GM12864 (cell line): ENCODE measurements around the gene RAPGEF2.
"Not testable (repeated sequence)": the region's sequence is repeated elsewhere in the genome, so short reads cannot be mapped to it uniquely, and the experiment has no call there.

Experiments
- DNase-seq: peaks from one replicate; pipeline ENCODE4 v3.0.0-alpha.2; 2011; ENCODE audit warnings: low read depth
- H3K4me3 ChIP-seq: 2 replicates; pipeline ENCODE4 v1.5.1; 2011; ENCODE audit warnings: mild to moderate bottlenecking, low read depth, low read length, control low read depth
- TF ChIP-seq, protein P1 (sequence below): IDR thresholded peaks from 2 replicates; pipeline ENCODE4 v1.5.1; 2011; ENCODE audit warnings: low read depth, mild to moderate bottlenecking, moderate library complexity, low read length, control low read depth, inconsistent platforms; ENCODE audit errors: missing control alignments

The RAPGEF2 gene

DNA sequence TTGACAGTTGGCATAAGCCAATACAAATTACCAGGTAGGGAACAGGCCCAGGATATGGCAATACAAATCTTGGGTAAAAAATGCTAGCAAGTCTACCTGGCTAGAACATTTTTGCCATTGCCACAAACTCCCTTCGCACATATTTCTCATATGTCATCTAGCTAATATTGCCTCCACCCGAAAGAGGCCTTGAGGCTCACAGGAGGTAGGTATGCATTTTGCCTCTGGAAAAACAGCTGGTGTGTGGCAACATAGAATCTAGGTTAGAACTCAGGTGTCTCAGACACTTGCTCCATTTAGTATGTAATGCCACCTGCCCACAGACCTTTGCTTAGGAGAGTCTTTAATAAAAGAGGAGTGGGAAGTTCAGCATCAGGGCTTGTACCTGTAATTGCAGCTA is 16.3 kb upstream of the RAPGEF2 start:
- TF ChIP-seq, protein P1, sequence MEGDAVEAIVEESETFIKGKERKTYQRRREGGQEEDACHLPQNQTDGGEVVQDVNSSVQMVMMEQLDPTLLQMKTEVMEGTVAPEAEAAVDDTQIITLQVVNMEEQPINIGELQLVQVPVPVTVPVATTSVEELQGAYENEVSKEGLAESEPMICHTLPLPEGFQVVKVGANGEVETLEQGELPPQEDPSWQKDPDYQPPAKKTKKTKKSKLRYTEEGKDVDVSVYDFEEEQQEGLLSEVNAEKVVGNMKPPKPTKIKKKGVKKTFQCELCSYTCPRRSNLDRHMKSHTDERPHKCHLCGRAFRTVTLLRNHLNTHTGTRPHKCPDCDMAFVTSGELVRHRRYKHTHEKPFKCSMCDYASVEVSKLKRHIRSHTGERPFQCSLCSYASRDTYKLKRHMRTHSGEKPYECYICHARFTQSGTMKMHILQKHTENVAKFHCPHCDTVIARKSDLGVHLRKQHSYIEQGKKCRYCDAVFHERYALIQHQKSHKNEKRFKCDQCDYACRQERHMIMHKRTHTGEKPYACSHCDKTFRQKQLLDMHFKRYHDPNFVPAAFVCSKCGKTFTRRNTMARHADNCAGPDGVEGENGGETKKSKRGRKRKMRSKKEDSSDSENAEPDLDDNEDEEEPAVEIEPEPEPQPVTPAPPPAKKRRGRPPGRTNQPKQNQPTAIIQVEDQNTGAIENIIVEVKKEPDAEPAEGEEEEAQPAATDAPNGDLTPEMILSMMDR, result no peak
- no peak overlapping the region for H3K4me3 ChIP-seq
- no peak for DNase-seq

DNA sequence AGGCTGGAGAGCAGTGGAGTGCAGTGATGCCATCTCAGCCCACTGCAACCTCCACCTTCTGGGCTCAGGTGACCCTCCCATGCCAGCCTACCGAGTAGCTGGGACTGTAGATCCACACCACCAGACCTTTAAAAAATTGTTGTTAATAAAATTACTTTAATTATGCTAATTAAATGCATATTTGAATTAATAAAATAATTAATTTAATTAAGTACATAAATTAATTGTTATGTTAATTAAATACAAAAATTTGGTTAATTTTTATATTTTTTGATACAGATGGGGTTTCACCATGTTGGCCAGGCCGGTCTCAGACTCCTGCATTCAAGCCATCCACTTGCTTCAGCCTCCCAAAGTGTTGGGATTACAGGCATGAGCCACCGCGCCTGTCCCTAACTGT is 12.6 kb upstream of the RAPGEF2 start:
- no peak overlapping the region for H3K4me3 ChIP-seq
- TF ChIP-seq, protein P1, result no peak
- no peak for DNase-seq

DNA sequence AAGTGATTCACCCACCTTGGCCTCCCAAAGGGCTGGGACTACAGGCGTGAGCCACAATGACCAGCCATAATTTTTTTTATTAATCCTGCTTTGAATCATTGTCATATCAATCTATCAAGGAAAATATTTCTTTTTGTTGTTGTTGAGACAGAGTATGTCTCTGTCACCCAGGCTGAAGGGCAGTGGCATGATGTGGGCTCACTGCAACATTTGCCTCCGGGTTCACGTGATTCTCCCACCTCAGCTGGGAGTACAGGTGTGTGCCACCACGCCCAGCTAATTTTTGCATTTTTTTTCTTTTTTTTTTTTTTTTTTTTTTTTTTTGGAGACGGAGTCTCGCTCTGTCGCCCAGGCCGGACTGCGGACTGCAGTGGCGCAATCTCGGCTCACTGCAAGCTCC is 8.7 kb upstream of the RAPGEF2 start:
- not testable (repeated sequence) for DNase-seq, H3K4me3 ChIP-seq

DNA sequence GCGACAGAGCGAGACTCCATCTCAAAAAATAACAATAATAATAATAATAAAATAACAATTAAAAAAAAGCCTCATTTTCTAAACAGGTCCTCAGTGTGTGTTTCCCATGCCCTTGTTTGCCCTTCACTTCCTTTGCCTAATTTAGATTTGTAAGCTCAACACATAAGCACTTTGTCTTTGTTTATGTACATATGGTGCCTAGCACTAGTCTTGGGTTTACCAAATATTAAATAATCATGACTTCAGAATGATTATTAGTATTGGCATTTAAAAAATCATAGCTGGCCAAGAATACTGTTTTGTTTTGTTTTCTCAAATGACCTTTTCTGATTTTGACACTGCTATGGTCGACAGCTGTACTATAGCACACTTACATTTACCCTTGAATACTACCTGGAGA is 6.4 kb upstream of the RAPGEF2 start:
- TF ChIP-seq, protein P1, result no peak
- DNase-seq, result no peak
- H3K4me3 ChIP-seq, result no peak overlapping the region

DNA sequence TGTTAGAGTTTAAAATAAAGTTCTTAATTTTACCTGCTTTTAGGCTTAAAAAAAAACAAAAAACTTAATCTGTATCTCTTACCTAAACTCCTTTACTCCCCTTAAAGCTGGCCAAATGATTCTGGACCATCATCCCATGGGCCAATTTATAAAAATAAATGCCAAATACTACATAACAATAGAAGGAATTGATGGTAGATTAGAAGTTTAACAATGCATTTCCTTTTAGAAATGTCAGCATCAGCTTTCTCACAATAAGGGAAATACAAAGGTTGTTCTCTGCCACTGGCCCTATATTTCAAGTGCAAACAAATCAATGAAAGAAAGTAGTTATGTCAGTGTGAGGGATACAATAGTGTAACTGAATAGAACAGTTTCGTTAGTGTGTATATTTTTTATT is 5.7 kb upstream of the RAPGEF2 start:
- TF ChIP-seq, protein P1, result no peak
- H3K4me3 ChIP-seq, result no peak overlapping the region
- no peak for DNase-seq

DNA sequence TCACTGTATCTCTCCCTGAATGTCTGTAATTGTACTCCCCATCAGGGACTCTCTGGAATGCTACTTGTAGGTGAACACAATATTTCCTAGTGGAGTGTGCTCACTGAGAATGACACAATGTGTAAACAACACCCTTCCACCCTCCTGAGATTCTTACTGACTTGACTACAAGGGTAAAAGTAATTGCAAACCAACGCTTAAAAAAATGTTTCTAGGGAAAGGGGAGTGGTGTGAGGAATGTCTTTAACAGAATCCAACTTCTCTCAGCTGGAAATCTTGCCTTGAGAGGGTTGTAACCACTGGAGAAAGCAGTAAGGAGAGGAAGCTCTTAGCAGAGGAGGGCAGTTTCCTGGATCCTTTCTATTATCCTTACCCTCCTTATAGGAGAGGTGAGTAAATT is 5.1 kb upstream of the RAPGEF2 start:
- TF ChIP-seq, protein P1, result no peak
- H3K4me3 ChIP-seq, result no peak overlapping the region
- DNase-seq, result no peak

DNA sequence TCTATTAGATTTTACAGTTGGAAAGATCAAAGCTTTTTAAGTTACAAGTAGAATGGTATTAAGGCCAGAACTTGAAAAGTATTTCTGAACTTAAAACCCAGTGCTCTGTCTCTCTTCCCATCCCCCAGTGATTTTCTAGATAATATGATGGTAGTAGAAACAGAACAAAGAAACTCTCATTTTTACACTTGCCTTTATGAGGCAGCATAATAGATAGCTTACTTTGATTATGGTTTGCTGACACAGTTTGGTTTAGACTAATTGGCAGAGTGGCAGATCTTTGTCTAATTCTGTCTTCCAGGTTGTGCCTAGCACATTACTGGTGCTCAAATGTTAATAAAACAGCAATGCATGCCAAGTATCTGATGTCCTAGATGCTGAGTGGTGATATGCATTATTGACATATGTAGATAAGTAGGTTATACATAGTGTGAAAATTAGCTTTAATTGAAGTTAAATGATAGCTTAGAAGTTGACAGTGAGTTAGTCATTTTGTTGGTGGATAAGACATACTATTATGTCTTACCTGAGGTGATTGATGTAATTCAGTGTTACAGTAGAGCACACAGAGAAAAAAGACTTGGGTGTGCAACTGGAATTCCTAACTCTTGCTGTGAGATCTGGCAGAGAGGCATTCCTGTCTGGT is 4.3 kb upstream of the RAPGEF2 start:
- TF ChIP-seq, protein P1, result no peak
- no peak for DNase-seq
- H3K4me3 ChIP-seq, result no peak overlapping the region
